Measurements from ENCODE around the gene CDK13. TPM values are rescaled to one million over a fixed set of nuclear protein-coding genes. Genes with fewer than 3 reads are reported as not detected.

CDK13 gene
- total RNA-seq, 6 experiments from 2014 or later = 21.2 to 35.2 (median 27.1) TPM

- no peak for ATAC-seq
- no peak for TF ChIP-seq POLR2A (IDR thresholded peaks at IDR 0.05)
- no peak for TF ChIP-seq CTCF (IDR thresholded peaks at IDR 0.05)
- Histone ChIP-seq H3K4me3 (peak overlapping the region; percentile 76 to 92 (median 77)), H3K4me1 (peaks cover 0 to 50% (median 2%) of the 10 kb centered on the region in 4 donors), H3K9me3 (no peaks in the 10 kb centered on the region), H3K27me3 (no peaks in the 10 kb centered on the region), H3K27ac (peak overlapping the region in 2 of 3 donors; percentile 98 to 99), H3K36me3 (no peaks in the 10 kb centered on the region)
- intact Hi-C loops (cut with DNase I) = no loop called here
- DNase-seq = no peak
- 0% methylated on average over 2 of the region's 2 CpGs for WGBS (ENCODE audit: insufficient coverage, low coverage, low lambda C conversion rate, missing lambda C conversion rate)
Measured at GRCh38 chr7:39952374-39952773, 2.3 kb downstream of the CDK13 start.

- ATAC-seq (no peak), DNase-seq (no peak)
- Histone ChIP-seq H3K27ac (no peak overlapping the region), H3K36me3 (no peaks in the 10 kb centered on the region), H3K4me1 (peaks cover 0 to 54% (median 2%) of the 10 kb centered on the region in 4 donors), H3K4me3 (peak overlapping the region; percentile 76 to 92 (median 77)), H3K27me3 (no peaks in the 10 kb centered on the region), H3K9me3 (no peaks in the 10 kb centered on the region)
- 3% methylated on average over 3 of the region's 3 CpGs for WGBS (ENCODE audit: insufficient coverage, low coverage, low lambda C conversion rate, missing lambda C conversion rate)
- intact Hi-C loops (cut with DNase I) = no loop called here
- TF ChIP-seq CTCF (IDR thresholded peaks at IDR 0.05) (no peak), POLR2A (IDR thresholded peaks at IDR 0.05) (no peak)
Measured at GRCh38 chr7:39952803-39953202, 2.7 kb downstream of the CDK13 start.

- no peaks in the 10 kb centered on the region for H3K36me3 ChIP-seq
- 47% methylated on average over 4 of the region's 4 CpGs for WGBS (ENCODE audit: insufficient coverage, low coverage, low lambda C conversion rate, missing lambda C conversion rate)
- no peak for DNase-seq
- H3K27ac ChIP-seq = no peak overlapping the region
- H3K4me3 ChIP-seq = no peak overlapping the region
- TF ChIP-seq POLR2A (IDR thresholded peaks at IDR 0.05) (no peak), CTCF (IDR thresholded peaks at IDR 0.05) (no peak)
- H3K4me1 ChIP-seq = peaks cover 0 to 58% (median 6%) of the 10 kb centered on the region in 4 donors
- intact Hi-C loops (cut with DNase I) = no loop called here
- no peaks in the 10 kb centered on the region for H3K9me3 ChIP-seq
- no peak for ATAC-seq
- no peaks in the 10 kb centered on the region for H3K27me3 ChIP-seq
Measured at GRCh38 chr7:39954694-39955093, 4.6 kb downstream of the CDK13 start.

- Histone ChIP-seq H3K27ac (no peak overlapping the region), H3K36me3 (no peaks in the 10 kb centered on the region), H3K9me3 (no peaks in the 10 kb centered on the region), H3K4me3 (no peak overlapping the region), H3K27me3 (no peaks in the 10 kb centered on the region), H3K4me1 (peaks cover 0 to 51% (median 6%) of the 10 kb centered on the region in 4 donors)
- ATAC-seq (no peak), DNase-seq (no peak)
- intact Hi-C loops (cut with DNase I) = no loop called here
- WGBS (ENCODE audit: insufficient coverage, low coverage, low lambda C conversion rate, missing lambda C conversion rate) = 53% methylated on average over 3 of the region's 3 CpGs
- TF ChIP-seq CTCF (IDR thresholded peaks at IDR 0.05) (no peak), POLR2A (IDR thresholded peaks at IDR 0.05) (no peak)
Measured at GRCh38 chr7:39958038-39958437, 8.0 kb downstream of the CDK13 start.

Measured in right lobe of liver (tissue), 6 donors.